Loucy (cell line): Measurements from ENCODE around the gene DPM2.

ENCODE experiments used
- EZH2phosphoT487 ChIP-seq: fragments of 200-600 bp; IDR thresholded peaks from 2 replicates; pipeline ENCODE4 v1.6.1; 2018; ENCODE audit warnings: antibody characterized with exemption, mild to moderate bottlenecking, moderate library complexity, borderline replicate concordance
- TF ChIP-seq, protein P1 (sequence below): fragments of 200-600 bp; sonication (generic); conservative IDR thresholded peaks from 2 replicates; pipeline ENCODE4 v1.5.1; 2014; ENCODE audit warnings: mild to moderate bottlenecking, antibody characterized with exemption, low read length

DNA sequence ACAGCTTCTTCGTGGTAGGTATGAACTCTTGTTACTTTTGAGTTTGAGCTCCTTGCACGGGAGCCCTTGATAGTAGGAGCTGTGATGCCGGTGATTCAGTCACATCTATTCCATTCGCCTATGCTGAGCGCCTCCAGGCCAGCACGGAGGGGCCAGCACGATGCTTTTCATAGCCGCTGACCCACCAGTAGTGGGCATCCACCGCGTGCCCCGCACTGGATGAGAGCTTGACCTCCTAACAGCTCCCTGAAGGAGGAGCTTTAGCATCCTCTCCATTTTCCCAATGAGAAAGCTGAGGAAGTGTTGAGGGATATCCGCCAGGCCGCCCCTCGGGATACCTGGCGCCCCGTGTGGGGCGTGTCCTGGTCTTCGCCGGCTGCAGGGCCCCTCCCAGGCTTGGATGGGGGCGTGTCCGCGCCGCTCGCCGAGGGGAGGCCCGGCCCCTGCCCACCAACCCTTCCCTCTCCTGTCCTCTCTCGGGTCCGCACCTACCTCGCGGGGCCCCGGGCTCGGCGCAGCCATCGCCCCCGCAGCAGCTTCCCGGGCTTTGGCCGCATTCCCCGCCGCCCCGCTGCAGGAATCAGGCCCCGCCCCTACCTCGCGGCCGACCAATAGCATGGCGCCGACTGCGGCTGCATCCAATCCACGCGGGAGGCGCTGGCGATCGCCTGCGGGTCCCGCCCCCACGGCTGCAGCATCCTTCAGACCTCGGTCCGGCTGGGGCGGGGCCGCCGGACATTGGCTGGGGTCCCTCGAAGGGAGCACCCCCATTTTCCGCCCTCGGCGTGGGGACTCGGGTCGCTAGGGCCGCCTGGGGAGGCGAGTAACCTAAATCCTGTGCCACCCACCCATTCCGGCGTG, 7.2 kb downstream of the DPM2 start, which contains the start of gene PIP5KL1:
- TF ChIP-seq, protein P1, sequence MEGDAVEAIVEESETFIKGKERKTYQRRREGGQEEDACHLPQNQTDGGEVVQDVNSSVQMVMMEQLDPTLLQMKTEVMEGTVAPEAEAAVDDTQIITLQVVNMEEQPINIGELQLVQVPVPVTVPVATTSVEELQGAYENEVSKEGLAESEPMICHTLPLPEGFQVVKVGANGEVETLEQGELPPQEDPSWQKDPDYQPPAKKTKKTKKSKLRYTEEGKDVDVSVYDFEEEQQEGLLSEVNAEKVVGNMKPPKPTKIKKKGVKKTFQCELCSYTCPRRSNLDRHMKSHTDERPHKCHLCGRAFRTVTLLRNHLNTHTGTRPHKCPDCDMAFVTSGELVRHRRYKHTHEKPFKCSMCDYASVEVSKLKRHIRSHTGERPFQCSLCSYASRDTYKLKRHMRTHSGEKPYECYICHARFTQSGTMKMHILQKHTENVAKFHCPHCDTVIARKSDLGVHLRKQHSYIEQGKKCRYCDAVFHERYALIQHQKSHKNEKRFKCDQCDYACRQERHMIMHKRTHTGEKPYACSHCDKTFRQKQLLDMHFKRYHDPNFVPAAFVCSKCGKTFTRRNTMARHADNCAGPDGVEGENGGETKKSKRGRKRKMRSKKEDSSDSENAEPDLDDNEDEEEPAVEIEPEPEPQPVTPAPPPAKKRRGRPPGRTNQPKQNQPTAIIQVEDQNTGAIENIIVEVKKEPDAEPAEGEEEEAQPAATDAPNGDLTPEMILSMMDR, result no peak
- no peak for TF ChIP-seq EZH2phosphoT487
